Lung microvascular endothelial cell (primary cell): ENCODE results near the gene DUOXA2. TPM values are rescaled to one million over a fixed set of nuclear protein-coding genes. Genes with fewer than 3 reads are reported as not detected.
"Not testable (repeated sequence)": the region's sequence is repeated elsewhere in the genome, so short reads cannot be mapped to it uniquely, and the experiment has no call there.

Experiments used
- DNase-seq, 2 donors: peaks; one replicate each; pipeline versions ENCODE4 v3.0.0 to v3.0.0-alpha.2; 2010; ENCODE audit warnings: low read depth in 2 of 2
- total RNA-seq: library from RNA; depleted of rRNA; stranded (reverse); fragments of >200 nt; gene quantifications from 2 replicates; pipeline ENCODE4 v1.2.1, GENCODE V29; 2014

DUOXA2 gene
- total RNA-seq: not detected in 2 replicates

- no peak for DNase-seq
Measured at GRCh38 chr15:45114076-45114750, at the start of gene DUOXA2, which contains the start of gene DUOX2. Gene DUOXA2, plus strand, starts transcription at chr15:45114326. Its CDS starts 280 bp downstream, at chr15:45114606. Gene DUOX2, minus strand, starts transcription at chr15:45114172. Its CDS starts 761 bp downstream, at chr15:45113411.

GRCh38 chr15:45064386-45064785, 49.7 kb upstream of the DUOXA2 start:
- peak in 1 of 2 donors; percentile 14 for DNase-seq

GRCh38 chr15:45069942-45070360, 44.2 kb upstream of the DUOXA2 start:
- DNase-seq: peak in 1 of 2 donors; percentile 34

- DNase-seq: not testable (repeated sequence)
Measured at GRCh38 chr15:45073602-45074001, 40.5 kb upstream of the DUOXA2 start.

GRCh38 chr15:45075440-45076320, 38.4 kb upstream of the DUOXA2 start:
- DNase-seq: not testable (repeated sequence)

GRCh38 chr15:45077391-45077790, 36.7 kb upstream of the DUOXA2 start:
- DNase-seq: peak in 1 of 2 donors; percentile 60

GRCh38 chr15:45079201-45079600, 34.9 kb upstream of the DUOXA2 start:
- not testable (repeated sequence) for DNase-seq

- not testable (repeated sequence) for DNase-seq
Measured at GRCh38 chr15:45079628-45080246, 34.4 kb upstream of the DUOXA2 start.

- not testable (repeated sequence) for DNase-seq
Measured at GRCh38 chr15:45080593-45080992, 33.5 kb upstream of the DUOXA2 start.

GRCh38 chr15:45082412-45082811, 31.7 kb upstream of the DUOXA2 start:
- not testable (repeated sequence) for DNase-seq

- DNase-seq: no peak
Measured at GRCh38 chr15:45083223-45083622, 30.9 kb upstream of the DUOXA2 start.

- DNase-seq: no peak
Measured at GRCh38 chr15:45084163-45084562, 30.0 kb upstream of the DUOXA2 start.

GRCh38 chr15:45087513-45087912, 26.6 kb upstream of the DUOXA2 start:
- no peak for DNase-seq

GRCh38 chr15:45088801-45089711, 25.1 kb upstream of the DUOXA2 start:
- DNase-seq: no peak

GRCh38 chr15:45089712-45090373, 24.3 kb upstream of the DUOXA2 start:
- no peak for DNase-seq

- DNase-seq: no peak
Measured at GRCh38 chr15:45091161-45091560, 23.0 kb upstream of the DUOXA2 start.

GRCh38 chr15:45091576-45091975, 22.6 kb upstream of the DUOXA2 start:
- DNase-seq: no peak

- DNase-seq: no peak
Measured at GRCh38 chr15:45093013-45093412, 21.1 kb upstream of the DUOXA2 start.

GRCh38 chr15:45093622-45094357, 20.3 kb upstream of the DUOXA2 start:
- no peak for DNase-seq

- no peak for DNase-seq
Measured at GRCh38 chr15:45094358-45094730, 19.8 kb upstream of the DUOXA2 start.
